ENCODE results near the gene UGCG. TPM values are rescaled to one million over a fixed set of nuclear protein-coding genes. Genes with fewer than 3 reads are reported as not detected.

Gene UGCG
- polyA plus RNA-seq, 4 donors, result 24.9 to 82.2 (median 71.1) TPM

- DNase-seq (ENCODE audit: low read depth in 4 of 4, low spot score in 3 of 4), result no peak
Observed at GRCh38 chr9:111978616-111979015, 82.0 kb downstream of the UGCG start.

- no peak for DNase-seq (ENCODE audit: low read depth in 4 of 4, low spot score in 3 of 4)
Observed at GRCh38 chr9:111979561-111979960, 82.9 kb downstream of the UGCG start.

- no peak for DNase-seq (ENCODE audit: low read depth in 4 of 4, low spot score in 3 of 4)
Observed at GRCh38 chr9:111980398-111980797, 83.8 kb downstream of the UGCG start.

GRCh38 chr9:111983484-111983908 lies 86.9 kb downstream of the UGCG start:
- no peak for DNase-seq (ENCODE audit: low read depth in 4 of 4, low spot score in 3 of 4)

GRCh38 chr9:111984086-111984802 lies 87.6 kb downstream of the UGCG start:
- DNase-seq (ENCODE audit: low read depth in 4 of 4, low spot score in 3 of 4), result no peak

Other genes starting within 250 kb of the UGCG start
- gene GNG10, start 235.2 kb upstream of the UGCG start, polyA plus RNA-seq (ENCODE audit: insufficient read length in 4 of 4), result 10 to 100 TPM; 48.6 to 80.6 (median 60.8) TPM
- gene SHOC1, start 101.9 kb upstream of the UGCG start, polyA plus RNA-seq (ENCODE audit: insufficient read length in 4 of 4), result 1 to 10 TPM in 1 of 4 donors, under 1 TPM in 3; 0.14 to 1.1 (median 0.84) TPM

Data from left renal pelvis (tissue), 4 donors.